H1 (cell line): ENCODE measurements around the gene ATP11C. TPM values are rescaled to one million over a fixed set of nuclear protein-coding genes. Genes with fewer than 3 reads are reported as not detected.

Experiments used
- BRCA1 ChIP-seq: IDR thresholded peaks from 2 replicates; pipeline ENCODE4 v1.6.1; 2012; ENCODE audit warnings: low read depth, low read length, improper control_type of control experiment
- NANOG ChIP-seq: IDR thresholded peaks from 2 replicates; pipeline ENCODE4 v1.6.1; 2011; ENCODE audit warnings: low read length, low read depth, mild to moderate bottlenecking, inconsistent platforms; ENCODE audit not compliant: insufficient read depth, poor library complexity, severe bottlenecking
- PHF8 ChIP-seq: fragments of 200-600 bp; sonication (generic); conservative IDR thresholded peaks from 2 replicates; pipeline ENCODE4 v1.7.1; 2012; ENCODE audit warnings: low read depth, mild to moderate bottlenecking, inconsistent platforms, low read length, moderate library complexity
- RFX5 ChIP-seq: IDR thresholded peaks from 2 replicates; pipeline ENCODE4 v1.6.1; 2011; ENCODE audit warnings: low read depth, low read length, improper control_type of control experiment, borderline replicate concordance
- RNF2 ChIP-seq: fragments of 200-900, 300-1000 bp; sonication (generic); IDR thresholded peaks from 2 replicates; pipeline ENCODE4 v1.7.1; 2016; ENCODE audit warnings: borderline replicate concordance, low read depth, mild to moderate bottlenecking, antibody characterized with exemption, low read length; ENCODE audit not compliant: poor library complexity, severe bottlenecking; ENCODE audit errors: missing control alignments
- YY1 ChIP-seq: IDR thresholded peaks from 2 replicates; pipeline ENCODE4 v1.6.1; 2011; ENCODE audit warnings: low read depth, mild to moderate bottlenecking, low read length
- polyA plus RNA-seq, 7 experiments: library from polyadenylated mRNA; depleted of rRNA in 3 of 7; stranded (reverse) in 5 of 7; unstranded in 2 of 7; fragments of >200 nt in 5 of 7; fragments of 200-250 nt in 2 of 7; gene quantifications; 1 replicate in 5 of 7; 2 replicates in 1 of 7; 4 replicates in 1 of 7; pipeline versions ENCODE4 v1.2.1 to v1.2.3, GENCODE V29; 2011 to 2013; ENCODE audit warnings: missing spikeins in 2 of 7, mixed read lengths in 2 of 7
- total RNA-seq: library from RNA; stranded (reverse); fragmentation: NEBNext Ultra II Directional; extraction: Animal tissue kit (Norgen Biotek cat#: 25700); gene quantifications from 2 replicates; pipeline ENCODE4 v1.2.1, GENCODE V29; 2021
- TF ChIP-seq, protein P1 (sequence below): IDR thresholded peaks from 2 replicates; pipeline ENCODE4 v1.6.1; 2012; ENCODE audit warnings: inconsistent platforms

Gene ATP11C
- total and polyA plus RNA-seq, 2 of the 8 experiments (the other 6 are each of a cell fraction or from before 2014, with no cell fraction given): 14.7 to 52.1 TPM

- TF ChIP-seq NANOG (no peak), RFX5 (no peak), BRCA1 (no peak), RNF2 (no peak), YY1 (no peak), PHF8 (no peak)
- TF ChIP-seq, protein P1, sequence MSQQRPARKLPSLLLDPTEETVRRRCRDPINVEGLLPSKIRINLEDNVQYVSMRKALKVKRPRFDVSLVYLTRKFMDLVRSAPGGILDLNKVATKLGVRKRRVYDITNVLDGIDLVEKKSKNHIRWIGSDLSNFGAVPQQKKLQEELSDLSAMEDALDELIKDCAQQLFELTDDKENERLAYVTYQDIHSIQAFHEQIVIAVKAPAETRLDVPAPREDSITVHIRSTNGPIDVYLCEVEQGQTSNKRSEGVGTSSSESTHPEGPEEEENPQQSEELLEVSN: no peak
These were observed 208.2 kb downstream of the ATP11C start (continued) for GRCh38 chrX:139724626-139725025.
